Endometrium (tissue), 2 donors: ENCODE data around the gene OR52A5.

ENCODE experiments used
- FAIRE-seq: peaks from 2 replicates; lab custom pipeline; 2012; peaks lifted over from hg19 to GRCh38; lab: Jason Lieb, UNC
- donor health status: control.
- donor health status: control.

Gene OR52A5

GRCh38 chr11:5115339-5115738, 22.8 kb downstream of the OR52A5 start:
- FAIRE-seq: no peak

DNA sequence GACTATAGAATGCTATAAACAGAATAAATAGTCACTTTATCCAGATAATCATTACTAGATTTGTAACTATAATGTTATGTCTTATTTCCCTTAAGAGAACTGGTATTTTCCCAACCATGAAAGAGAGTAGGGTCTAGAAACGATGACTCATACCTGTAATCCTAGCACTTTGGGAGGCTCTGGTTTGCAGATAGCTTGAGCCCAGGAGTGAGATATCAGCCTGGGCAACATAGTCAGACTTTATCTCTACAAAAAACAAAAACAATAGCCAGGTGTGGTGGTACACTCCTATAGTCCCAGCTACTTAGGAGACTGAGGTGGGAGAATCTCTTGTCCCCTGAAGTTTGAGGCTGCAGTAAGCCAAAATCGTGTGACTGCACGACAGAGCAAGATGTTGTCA, 30.9 kb downstream of the OR52A5 start:
- no peak for FAIRE-seq

GRCh38 chr11:5103066-5103465, 35.1 kb downstream of the OR52A5 start:
- FAIRE-seq: no peak

- FAIRE-seq: no peak
These were observed 35.9 kb downstream of the OR52A5 start for GRCh38 chr11:5102246-5102645.

DNA sequence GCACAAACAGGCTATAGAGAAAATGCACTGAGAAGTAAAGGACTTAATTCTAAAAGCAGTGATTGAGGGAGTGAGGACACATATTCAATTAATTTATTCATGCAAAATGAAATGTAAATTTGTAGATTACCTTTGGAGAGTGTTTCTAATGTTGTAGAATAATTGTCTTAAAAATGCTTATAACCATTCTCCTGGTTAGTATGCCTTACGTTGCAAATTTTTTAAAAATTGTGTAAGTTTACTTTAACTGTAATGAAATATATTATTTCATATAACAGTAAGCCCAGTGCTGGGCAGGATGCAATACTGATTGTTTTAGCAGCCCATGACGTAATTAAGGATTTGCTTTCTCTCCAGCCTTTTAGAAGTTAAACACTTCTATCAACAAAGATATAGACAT, 42.1 kb downstream of the OR52A5 start:
- FAIRE-seq: no peak

DNA sequence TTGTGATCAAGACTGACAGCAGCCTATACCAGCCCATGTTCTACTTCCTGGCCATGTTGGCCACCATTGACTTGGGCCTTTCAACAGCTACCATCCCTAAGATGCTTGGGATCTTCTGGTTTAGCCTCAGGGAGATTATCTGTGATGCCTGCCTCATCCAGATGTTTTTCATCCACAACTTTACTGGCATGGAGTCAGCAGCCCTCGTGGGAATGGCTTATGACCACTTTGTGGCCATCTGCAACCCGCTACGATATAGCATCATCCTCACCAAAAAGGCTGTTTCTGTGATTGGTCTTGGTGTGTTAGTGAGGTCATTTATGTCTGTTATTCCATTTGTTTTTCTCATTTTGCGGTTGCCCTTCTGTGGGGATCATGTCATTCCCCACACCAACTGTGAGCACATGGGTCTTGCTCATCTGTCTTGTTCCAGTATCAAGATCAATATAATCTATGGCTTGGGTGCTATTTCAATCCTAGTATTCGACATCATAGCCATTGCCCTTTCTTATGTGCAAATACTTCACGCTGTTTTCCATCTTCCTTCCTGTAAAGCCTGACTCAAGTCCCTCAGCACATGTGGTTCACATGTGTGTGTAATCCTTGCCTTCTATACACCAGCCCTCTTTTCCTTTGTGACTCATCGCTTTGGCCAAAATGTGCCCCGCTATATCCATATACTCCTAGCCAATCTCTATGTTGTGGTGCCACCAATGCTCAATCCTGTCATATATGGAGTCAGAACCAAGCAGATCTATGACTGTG, 45.2 kb downstream of the OR52A5 start:
- no peak for FAIRE-seq

- no peak for FAIRE-seq
These were observed 47.5 kb downstream of the OR52A5 start for GRCh38 chr11:5090668-5091067.

- FAIRE-seq: no peak
These were observed 49.6 kb downstream of the OR52A5 start for GRCh38 chr11:5088556-5088955.

DNA sequence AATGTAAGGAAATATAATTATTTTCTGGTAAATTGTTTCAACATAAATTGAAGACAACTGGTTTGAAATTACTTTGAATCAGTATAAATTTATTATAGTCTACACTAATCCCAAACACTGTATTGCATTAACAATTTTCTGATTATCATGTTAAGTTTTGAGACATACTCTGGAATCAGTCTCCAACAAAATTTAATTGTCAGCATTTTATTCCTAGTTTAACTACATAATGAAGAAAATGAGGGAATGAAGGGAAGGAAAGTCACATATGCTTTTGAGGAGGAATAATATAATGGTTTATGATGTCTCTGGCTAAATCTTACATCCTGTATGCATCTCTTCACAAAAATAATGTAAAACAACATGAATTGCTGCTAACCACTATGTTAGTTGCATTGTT, 54.6 kb downstream of the OR52A5 start:
- no peak for FAIRE-seq

DNA sequence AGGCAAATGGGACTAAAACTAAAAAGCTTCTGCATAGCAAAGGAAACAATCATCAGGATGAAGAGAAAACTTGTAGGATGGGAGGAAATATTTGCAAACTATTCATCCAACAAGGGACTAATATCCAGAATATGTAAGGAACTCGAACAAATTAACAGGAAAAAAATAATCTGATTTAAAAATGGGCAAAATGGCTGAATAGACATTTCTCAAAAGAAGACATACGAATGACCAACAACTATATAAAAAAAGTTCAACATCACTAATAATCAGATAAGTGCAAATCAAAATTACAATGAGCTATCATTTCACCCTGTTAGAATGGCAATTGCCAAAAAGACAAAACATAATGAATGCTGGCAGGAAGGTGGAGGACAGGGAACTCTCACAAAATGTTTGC, 56.8 kb downstream of the OR52A5 start:
- no peak for FAIRE-seq
